ENCODE results near the gene DEPP1.
"Not testable (repeated sequence)": the region's sequence is repeated elsewhere in the genome, so short reads cannot be mapped to it uniquely, and the experiment has no call there.

DEPP1 gene, protein sequence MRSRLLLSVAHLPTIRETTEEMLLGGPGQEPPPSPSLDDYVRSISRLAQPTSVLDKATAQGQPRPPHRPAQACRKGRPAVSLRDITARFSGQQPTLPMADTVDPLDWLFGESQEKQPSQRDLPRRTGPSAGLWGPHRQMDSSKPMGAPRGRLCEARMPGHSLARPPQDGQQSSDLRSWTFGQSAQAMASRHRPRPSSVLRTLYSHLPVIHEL

DNA sequence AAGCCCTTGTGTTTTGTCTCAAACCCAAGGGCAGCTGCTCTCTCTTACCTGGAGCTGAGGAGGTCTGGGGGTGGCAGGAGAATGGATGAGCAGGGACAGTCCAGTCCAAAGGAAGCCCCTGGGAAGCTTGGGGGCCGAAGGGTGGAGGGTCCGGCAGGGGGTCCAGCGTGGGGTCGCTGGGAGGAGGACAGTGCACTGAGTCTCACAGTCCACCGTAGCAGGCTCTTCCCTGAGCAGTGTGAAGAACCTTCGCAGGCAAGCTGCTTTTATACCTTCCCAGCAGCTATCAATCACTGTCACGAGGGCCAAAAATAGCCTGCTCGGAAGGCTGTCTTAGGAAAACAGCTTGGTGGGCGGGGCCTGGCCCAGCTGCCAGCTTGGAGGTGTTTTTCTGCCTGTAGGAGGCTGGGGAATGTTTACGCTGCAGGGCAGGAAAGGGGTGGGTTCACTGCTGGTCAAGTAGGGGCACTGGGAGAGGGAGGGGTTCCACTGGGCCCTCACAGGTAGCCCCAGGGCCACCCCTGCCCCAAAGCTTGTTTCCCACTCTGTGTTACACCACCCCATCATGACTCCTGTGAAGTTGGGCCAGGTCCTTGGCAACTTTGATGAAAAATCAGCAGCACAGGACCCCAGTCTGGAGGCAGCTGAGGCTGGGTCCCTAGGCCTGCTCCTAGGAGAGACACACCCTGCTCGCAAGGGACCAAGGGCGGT, at the start of gene DEPP1:
Gene DEPP1, minus strand, starts transcription at position 240 of the 711 bp plus-strand sequence. CDS start 779 bp downstream, outside the sequence.
- no peak for DNase-seq

DNA sequence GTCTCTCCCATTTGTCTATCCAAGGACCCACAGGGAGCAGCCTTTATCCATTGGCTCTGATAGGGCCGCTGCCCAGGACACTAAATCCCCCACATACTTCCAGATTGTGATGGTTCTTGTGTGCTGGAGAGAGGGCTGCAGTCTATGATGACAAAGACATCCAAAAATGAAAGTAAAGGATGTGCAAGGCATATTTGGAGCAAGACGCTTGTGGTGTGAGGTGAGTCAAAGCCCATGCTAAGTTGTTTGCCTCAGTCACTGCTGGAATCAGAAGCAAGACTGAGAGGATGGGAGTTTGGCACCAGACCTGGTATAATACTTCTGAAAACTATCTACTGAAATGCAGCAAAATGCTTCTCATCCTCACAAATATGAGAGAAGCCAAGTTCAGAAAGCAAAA, 44.8 kb upstream of the DEPP1 start:
- DNase-seq: no peak

DNA sequence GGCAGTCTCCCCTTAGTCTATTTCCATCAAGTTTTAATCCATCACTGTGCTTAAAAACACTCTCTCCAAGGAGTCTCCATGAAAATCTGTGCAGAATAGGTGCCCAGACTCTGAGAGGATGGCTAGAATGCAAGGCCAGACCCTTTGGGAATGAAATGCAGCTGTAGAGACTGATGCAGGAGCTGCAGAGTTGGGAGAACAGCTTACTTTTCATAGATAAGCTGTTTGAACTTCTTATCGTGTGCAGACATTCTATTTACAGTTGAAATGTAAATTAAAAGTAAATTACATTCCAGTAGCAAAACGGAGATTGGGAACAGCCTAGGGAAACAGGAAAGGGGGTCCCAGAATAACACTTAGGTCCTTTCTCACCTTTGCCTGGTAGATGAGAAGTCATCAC, 37.0 kb upstream of the DEPP1 start:
- DNase-seq: no peak

DNA sequence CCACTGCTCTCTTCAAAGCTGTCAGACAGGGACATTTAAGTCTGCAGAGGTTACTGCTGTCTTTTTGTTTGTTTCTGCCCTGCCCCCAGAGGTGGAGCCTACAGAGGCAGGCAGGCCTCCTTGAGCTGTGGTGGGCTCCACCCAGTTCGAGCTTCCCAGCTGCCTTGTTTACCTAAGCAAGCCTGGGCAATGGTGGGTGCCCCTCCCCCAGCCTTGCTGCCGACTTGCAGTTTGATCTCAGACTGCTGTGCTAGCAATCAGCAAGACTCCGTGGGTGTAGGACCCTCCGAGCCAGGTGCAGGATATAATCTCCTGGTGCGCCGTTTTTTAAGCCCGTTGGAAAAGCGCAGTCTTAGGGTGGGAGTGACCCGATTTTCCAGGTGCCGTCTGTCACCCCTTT, 35.9 kb upstream of the DEPP1 start:
- not testable (repeated sequence) for DNase-seq

DNA sequence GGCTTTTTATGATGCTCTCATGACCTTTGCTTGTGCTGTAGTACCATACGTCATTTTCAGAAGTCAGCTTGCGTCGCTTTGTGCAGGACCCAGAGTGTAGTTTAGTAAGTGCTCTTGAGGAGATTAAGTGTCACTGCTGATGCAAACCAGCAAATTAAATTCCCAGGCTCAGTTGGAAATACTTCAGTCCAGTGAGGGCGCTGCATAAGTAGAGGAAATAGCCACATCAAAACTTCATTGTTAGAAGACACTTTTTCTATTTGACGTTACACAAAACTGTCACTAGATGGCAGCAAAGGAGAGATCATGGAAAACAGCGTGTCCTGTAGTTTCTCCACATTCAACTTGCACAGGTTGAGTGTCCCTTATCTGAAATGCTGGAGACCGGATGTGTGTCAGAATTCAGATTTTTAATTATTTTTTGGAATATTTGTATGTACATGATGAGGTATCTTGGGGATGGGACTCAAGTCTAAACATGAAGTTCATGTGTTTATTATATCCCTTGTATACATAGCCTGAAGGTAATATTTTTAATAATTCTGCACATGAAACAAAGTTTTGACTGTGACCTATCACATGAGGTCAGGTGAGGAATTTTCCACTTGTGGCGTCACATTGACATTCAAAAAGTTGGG, 30.0 kb upstream of the DEPP1 start:
- peak; percentile 64 for DNase-seq

DNA sequence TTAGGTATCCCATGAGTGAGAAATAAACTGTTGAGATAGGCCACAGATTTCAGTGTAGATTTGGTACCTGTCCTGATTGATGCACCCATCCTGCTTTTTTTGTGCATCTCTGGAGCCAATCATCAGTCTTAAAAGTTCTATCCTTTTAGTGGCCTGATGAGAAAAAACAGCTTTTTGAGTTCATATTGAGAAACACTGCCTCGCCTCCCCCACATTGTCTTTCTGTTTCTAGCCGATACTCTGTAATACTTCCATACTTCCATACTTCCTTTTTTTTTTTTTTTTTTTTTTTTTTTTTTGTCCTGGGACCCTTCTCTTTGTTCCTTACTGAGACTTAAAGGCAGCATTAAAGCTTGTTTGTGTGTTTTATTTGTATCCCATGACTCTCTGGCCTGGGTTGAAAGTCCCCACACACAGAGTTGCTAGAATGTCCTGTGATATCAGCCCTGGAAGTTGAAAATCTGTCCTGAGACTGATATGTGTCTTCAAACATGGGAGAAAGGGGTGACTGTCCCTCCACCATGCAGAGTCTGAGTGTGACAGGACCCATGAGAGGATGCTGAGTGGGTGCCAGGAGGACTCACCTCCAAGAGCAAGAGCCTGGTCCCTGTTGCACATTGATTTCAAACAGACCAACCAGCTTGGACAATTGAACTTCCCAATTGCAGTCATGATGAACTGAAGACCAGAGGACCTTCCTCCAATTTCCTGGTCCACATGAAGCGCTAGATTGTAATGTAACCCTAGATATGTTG, 27.8 kb upstream of the DEPP1 start:
- no peak for DNase-seq

DNA sequence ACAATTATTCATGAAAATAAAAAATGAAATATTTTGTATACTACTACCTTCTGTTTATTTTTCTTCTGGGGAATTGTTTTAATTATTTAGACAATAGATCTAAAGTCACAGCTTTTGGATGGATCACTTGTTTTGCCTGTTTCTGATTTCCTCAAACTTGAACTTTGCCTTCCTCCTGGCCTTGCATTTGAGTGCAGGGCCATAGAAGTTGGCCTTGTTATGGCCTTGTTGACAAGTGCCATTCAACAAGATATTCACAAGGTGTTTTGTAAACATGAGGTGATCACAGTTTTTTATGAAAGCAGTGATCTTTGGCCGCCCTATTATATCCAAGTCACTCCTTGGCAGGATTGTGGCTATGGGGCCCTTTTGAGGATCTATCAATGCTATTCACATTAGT, 26.7 kb upstream of the DEPP1 start:
- DNase-seq: no peak

DNA sequence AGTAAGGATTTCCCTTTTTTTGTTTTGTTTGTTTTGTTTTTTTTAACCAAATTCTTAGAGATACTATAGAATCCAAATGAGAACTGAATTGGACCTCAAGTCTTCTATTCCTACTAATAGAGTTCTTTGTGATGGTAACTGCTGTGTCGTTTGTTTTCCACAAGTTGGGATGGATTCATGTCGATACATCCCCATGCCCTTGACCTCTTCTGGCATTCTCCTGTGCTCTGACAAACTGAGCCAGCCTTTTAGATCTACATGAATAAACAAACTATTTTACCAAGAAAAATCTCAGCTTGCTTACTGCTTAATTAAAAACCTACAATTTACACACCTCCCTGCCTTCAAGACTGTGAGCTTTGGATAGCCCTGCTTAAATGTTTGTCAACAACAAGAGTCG, 26.1 kb upstream of the DEPP1 start:
- DNase-seq: no peak

DNA sequence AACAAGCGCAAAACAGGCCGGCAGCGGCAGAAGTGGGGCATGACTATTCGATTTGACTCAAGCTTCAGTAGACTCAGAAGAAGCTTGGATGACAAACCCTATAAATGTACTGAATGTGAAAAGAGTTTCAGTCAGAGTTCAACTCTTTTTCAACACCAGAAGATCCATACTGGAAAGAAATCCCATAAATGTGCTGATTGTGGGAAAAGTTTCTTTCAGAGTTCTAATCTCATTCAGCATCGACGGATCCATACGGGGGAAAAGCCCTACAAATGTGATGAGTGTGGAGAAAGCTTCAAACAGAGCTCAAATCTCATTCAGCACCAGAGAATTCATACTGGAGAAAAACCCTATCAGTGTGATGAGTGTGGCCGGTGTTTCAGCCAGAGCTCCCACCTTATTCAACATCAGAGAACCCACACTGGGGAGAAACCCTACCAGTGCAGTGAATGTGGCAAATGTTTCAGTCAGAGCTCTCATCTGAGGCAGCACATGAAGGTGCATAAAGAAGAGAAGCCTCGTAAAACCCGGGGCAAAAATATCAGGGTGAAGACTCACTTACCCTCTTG, 24.9 kb upstream of the DEPP1 start:
- no peak for DNase-seq

DNA sequence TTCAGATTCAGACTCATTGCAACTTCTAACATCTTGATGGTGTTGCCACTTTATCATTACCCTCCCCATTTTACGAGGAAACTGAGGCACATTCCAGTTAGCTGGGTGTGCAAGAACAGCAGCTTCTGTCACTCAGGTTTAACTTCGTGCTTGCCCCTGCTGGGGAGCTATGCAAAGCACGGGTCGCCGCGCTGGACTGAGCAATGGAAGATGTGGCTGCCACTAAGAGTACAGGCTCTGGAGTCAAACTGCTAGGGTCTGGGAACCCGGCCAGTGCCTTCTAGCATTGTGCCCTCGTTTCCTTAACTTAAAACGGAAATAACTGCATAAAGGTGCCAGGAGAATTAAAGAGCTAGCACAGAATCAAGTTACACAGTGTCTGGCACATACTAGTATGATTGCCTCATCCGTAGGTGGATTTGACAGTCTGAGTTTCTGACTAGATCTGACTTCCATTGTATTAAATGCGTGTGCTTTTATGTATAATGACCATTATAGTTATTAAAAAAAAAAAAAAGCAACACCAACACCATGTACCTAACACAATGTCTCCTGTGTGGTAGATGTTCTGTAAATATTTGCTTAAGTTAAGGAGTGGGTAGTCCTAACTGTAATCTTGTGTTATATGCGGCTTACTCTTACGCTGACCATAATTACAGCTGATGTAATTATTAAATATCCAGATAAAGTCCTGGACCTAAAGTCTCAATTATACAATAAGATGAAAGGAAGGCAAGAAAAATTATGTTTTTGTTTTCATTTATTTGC, 23.0 kb upstream of the DEPP1 start:
- DNase-seq: peak; percentile 38

DNA sequence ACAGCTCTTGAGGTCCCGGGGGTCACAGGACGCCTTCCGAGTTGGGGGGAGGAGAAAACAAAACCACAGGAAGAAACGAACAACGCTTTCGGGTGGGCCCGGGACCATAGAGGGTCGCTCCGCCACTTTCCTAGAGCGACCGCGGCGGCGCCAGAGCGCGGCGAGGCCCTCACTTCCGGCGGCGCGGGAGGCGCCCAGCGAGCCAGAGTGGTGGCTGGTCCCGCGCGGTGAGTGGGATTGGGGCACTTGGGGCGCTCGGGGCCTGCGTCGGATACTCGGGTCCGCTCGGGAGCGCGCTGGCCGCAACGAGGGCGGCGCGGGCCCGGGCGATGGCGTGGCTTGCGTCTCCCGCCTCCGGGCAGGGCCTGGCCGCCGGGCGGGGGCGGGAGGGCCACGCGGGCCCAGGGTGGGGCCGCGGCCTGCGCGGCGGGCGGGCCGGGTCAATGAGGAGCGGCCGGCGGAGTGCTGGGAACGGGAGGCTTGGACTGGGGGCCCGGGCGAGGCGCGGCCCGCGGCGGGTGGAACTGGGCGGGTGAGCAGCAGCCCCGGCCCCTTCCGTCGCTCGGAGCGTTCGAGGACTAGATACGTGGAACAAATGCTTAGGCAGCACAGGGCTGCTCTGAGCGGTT, 22.3 kb upstream of the DEPP1 start, which contains the start of gene ZNF22:
Gene ZNF22, plus strand, starts transcription at position 172 of the 629 bp plus-strand sequence. CDS start 2,446 bp downstream, outside the sequence.
- peak; percentile 46 for DNase-seq

DNA sequence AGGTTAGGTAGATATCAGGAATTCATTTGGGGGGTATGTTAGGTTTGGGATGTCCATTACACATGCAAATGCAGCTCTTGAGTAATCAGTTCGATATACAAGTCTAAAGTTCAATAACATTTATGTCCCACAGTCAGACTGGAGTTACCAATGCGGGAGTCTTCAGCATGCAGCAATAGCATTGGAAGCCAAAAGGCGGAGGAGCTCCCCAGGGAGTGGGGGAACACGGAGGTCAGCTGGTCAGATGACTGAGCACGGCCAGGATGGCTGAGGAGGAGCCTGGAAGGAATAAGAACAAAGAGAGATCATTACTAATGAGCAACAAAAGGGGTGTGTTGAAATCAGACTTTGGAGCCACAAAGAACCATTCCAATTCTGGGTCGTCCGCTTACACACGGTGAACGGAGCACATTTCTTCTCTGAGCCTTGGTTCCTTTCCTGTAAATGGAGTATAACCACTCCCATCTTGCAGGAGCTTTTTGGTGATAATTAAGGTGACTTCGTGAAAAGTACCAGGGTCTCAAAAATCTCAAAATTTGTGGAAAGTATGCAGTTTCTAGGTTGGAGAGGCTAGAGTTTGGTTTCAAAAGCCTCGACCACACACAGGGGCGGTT, 21.6 kb upstream of the DEPP1 start:
- DNase-seq: no peak

DNA sequence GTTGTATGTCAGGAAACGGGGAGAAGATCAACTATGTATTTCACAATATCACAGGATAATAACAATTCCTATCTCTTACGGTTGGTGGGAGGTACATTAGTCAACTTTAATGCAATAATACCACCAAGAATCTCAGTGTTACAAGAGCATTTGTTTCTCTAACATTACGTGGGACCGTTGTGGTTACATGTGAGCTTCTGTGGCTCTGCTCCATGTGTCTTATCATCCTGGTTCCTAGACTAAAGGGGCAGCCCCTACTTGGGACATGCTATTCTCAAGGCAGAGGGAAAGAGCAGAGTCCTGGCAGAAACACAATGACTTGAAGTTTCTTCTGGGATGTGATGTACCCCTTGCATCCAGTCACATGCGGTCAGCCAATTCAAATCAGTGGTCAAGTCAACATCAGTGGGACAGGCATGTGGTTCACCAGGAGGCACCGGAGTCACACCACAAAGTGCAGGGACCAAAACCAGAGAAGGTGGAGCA, 19.6 kb upstream of the DEPP1 start:
- DNase-seq: no peak

DNA sequence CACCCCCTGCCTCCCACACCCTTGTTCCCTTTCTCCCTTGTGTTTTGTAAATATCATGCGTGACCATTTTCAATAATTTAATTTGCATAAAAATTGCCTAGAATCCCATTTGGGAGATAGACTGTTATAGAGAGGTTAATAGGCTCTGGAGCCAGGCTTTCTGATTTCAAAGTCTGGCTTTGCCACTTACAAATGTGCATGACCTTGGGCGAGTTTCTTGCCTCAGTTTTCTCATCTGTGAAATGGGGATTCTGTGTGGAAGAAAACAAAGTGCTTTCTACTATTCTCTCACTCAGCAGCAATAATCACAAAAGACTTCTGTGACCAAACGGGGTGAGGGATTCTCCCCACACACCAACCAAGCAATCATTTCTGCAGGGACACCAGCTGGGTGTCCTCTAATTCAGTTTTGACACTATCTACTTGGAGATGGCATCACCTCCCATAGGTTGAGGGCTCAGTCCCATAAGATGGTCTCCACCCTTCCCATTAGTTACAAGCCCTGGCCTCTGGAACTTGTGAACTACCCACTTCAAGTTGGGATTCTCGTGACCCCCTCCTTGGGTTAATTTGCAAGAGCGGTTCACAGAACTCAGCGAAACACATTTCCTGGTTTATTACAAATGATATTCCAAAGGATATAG, 18.6 kb upstream of the DEPP1 start:
- DNase-seq: no peak

DNA sequence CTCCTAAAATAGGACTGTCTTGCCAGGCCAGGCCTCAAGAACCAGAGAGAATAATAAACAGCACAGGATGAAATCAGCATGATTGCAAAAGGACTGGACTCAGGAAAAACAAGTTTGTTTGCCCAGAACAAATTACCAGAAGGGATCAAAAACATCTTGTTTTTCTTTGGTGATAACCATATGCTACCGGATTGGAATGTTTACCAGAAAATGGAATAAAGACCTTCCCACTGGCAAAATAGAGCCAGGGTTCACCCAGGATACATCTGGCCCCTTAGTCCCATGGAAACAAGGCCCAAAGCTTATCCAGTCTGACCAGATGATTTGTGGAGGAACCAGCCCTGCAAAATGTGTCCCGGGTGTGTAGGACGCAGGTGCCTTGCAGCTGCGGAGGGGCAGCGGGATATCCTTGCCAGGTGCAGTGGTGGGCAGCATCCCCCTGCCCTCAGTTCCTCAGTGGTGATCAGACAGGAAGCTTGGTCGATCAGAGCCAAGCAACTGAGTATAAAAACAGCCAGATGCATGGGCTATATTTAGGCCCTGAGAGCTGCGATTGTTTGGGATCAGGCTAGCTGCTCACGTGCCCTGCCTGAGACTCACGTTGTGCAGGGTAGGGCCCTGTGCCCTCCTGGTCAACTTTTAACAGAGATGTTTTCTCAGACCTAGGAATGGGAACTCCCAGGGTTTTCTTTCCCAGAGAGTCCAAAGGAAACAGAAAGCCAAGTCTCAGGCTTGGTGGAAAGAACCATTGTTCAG, 17.5 kb upstream of the DEPP1 start:
- DNase-seq: no peak

DNA sequence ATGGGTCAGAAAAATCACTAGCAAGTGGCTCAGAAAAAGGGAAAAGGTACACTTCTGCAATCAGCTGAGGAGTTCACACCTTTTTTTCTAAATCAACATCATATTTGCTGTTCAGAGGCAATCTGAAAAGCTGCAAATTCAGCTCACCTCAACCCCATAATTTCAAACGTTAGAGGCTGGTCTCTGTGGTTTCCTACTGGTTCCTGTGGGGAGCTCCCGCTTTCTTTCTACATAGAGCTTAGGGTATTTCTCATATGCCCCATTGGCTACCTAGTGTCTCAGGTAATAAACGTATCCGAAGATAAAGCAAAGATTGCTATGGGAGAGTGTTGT, 16.9 kb upstream of the DEPP1 start:
- no peak for DNase-seq

DNA sequence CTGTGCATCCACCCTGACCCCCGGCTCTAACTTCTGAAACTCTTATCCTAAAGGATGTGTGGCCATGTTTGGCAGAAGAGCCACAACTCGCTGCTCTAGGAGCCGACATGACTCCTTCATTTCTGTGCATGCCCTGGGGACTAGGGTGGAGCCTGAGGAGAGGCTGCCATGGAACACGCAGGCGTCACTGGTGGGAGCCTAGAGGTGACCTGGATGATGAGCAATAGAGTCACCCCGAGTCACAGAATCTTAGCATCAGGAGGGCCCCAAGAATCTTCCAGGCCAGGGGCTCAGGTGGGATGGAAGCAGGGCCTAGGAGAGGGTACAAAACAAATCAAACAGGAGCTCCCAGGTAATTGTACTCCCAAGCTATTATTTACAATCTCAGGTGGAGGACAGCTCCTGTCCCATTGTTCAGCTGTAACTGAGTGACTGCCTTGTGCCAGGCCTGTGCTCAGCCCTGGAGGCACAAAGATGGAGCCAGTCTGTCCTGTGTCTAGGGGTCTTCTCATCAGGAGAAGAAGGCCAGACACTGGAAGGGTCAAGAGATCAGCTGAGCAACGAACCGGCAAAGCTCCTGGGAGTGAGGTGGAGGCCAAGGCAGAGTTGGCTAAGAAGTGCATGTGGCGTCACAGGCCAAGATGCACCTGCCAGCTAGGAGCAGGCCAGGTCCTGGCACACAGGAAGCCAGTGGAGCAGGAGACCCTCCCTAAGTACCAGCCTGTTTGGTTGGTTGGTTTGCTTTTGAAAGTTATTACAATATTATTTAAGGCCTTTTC, 16.3 kb upstream of the DEPP1 start:
- DNase-seq: no peak

DNA sequence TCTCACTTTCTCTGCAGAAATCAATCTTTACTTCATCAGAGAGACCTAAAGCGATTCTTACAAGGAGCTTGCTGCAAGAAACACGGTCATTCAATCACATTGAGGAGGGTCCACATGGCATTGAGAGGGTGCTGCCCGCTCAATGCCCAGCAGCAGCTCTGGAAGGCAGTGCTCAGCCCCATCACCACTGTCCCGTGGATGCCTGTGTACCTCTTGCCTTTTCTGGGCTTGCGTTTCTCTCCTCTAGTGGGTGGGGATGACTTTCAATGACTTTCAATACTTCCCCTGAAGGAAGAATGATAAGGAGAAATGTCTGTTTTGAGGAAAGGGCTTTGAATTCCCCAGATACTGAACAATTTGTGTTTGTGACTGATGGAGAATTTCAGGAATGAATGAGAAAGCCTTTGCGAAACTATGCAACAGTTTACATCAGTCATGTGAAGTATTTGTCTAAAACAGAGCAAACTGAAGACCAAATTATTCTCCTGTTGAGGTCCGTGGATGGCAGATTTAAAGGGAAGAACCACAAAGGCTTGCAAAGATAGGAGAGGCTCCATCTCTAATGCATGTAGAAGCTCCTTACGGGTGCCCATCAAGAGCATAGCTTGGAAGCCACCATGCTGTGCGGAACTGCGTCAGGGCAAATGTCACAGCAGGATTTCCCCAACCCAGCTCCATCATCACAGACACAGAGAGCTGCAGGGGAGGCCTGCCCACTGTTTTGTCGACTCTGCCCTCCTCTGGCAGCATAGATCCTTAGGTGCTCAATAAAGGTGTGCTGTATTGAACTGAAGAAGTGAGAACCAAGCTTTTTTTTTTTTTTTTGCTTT, 15.5 kb upstream of the DEPP1 start:
- no peak for DNase-seq
